Trophoblast cell (in vitro differentiated cells and primary cell): Measurements from ENCODE around the gene FOXC1.

Experiments
- DNase-seq, 2 donors: peaks; one replicate each; pipeline ENCODE4 v3.0.0-alpha.2; 2016
- H2AFZ ChIP-seq: 2 replicates; pipeline ENCODE4 v1.6.1; 2013; ENCODE audit warnings: low read length, moderate library complexity, mild to moderate bottlenecking; ENCODE audit not compliant: insufficient read depth, poor library complexity
- H2AK5ac ChIP-seq: 2 replicates; pipeline ENCODE4 v1.6.1; 2013; ENCODE audit warnings: mild to moderate bottlenecking, low read length
- H2BK120ac ChIP-seq: 2 replicates; pipeline ENCODE4 v1.6.1; 2013; ENCODE audit warnings: low read length, mild to moderate bottlenecking, moderate library complexity; ENCODE audit not compliant: insufficient read depth, poor library complexity
- H2BK12ac ChIP-seq: 2 replicates; pipeline ENCODE4 v1.6.1; 2013; ENCODE audit warnings: mild to moderate bottlenecking, low read length, moderate library complexity
- H2BK5ac ChIP-seq: 2 replicates; pipeline ENCODE4 v1.6.1; 2013; ENCODE audit warnings: low read length, low read depth, moderate library complexity, mild to moderate bottlenecking; ENCODE audit not compliant: poor library complexity
- H3K14ac ChIP-seq: 2 replicates; pipeline ENCODE4 v1.6.1; 2013; ENCODE audit warnings: mild to moderate bottlenecking, low read length
- H3K18ac ChIP-seq: 2 replicates; pipeline ENCODE4 v1.6.1; 2013; ENCODE audit warnings: mild to moderate bottlenecking, low read length
- H3K23ac ChIP-seq: 2 replicates; pipeline ENCODE4 v1.6.1; 2013; ENCODE audit warnings: low read length
- H3K27ac ChIP-seq: 2 replicates; pipeline ENCODE4 v1.5.1; 2013; ENCODE audit warnings: low read depth, mild to moderate bottlenecking, inconsistent platforms, low read length, moderate library complexity
- H3K27me3 ChIP-seq: 2 replicates; pipeline ENCODE4 v1.6.1; 2013; ENCODE audit warnings: inconsistent platforms, mild to moderate bottlenecking, low read length, moderate library complexity; ENCODE audit not compliant: insufficient read depth
- H3K36me3 ChIP-seq, 2 experiments: 1 replicate in 1 of 2; 2 replicates in 1 of 2; pipeline ENCODE4 v1.6.1; 2013; ENCODE audit warnings: low read length in 2 of 2, mild to moderate bottlenecking in 2 of 2, moderate library complexity in 1 of 2; ENCODE audit not compliant: insufficient read depth in 2 of 2, control insufficient read depth in 1 of 2
- H3K4ac ChIP-seq: 2 replicates; pipeline ENCODE4 v1.6.1; 2013; ENCODE audit warnings: low read depth, mild to moderate bottlenecking, low read length, moderate library complexity
- H3K4me1 ChIP-seq, 2 experiments: 1 replicate in 1 of 2; 2 replicates in 1 of 2; pipeline ENCODE4 v1.6.1; 2013; ENCODE audit warnings: low read length in 2 of 2, mild to moderate bottlenecking in 2 of 2, moderate library complexity in 1 of 2; ENCODE audit not compliant: insufficient read depth in 2 of 2, control insufficient read depth in 1 of 2
- H3K4me2 ChIP-seq: 2 replicates; pipeline ENCODE4 v1.6.1; 2013; ENCODE audit warnings: inconsistent platforms, mild to moderate bottlenecking, low read length, moderate library complexity
- H3K4me3 ChIP-seq: 2 replicates; pipeline ENCODE4 v1.5.1; 2013; ENCODE audit warnings: mild to moderate bottlenecking, low read depth, low read length, inconsistent platforms
- H3K79me1 ChIP-seq: one replicate; pipeline ENCODE4 v1.6.1; 2013; ENCODE audit warnings: low read length
- H3K79me2 ChIP-seq: 2 replicates; pipeline ENCODE4 v1.6.1; 2013; ENCODE audit warnings: low read length, mild to moderate bottlenecking; ENCODE audit not compliant: control insufficient read depth, insufficient read depth, poor library complexity
- H3K9ac ChIP-seq: 2 replicates; pipeline ENCODE4 v1.6.1; 2013; ENCODE audit warnings: mild to moderate bottlenecking, low read length
- H3K9me3 ChIP-seq: 2 replicates; pipeline ENCODE4 v1.6.1; 2013; ENCODE audit warnings: low read depth, mild to moderate bottlenecking, control low read depth, inconsistent platforms, low read length; ENCODE audit not compliant: insufficient read depth
- H4K12ac ChIP-seq: 2 replicates; pipeline ENCODE4 v1.6.1; 2013; ENCODE audit warnings: low read depth, mild to moderate bottlenecking, low read length, moderate library complexity
- H4K8ac ChIP-seq: 2 replicates; pipeline ENCODE4 v1.6.1; 2013; ENCODE audit warnings: low read depth, mild to moderate bottlenecking, low read length, moderate library complexity
- H4K91ac ChIP-seq: one replicate; pipeline ENCODE4 v1.6.1; 2013; ENCODE audit warnings: low read depth, mild to moderate bottlenecking, low read length, moderate library complexity
- WGBS: extraction: QIAGEN DNeasy Blood & Tissue Kit; methylation state at CpG from one replicate; pipeline ENCODE4 v1.1.7; 2013; ENCODE audit warnings: missing lambda C conversion rate; ENCODE audit not compliant: insufficient read length, insufficient coverage; ENCODE audit errors: extremely low coverage; 5-methylcytosine and 5-hydroxymethylcytosine counted together

Gene FOXC1

DNA sequence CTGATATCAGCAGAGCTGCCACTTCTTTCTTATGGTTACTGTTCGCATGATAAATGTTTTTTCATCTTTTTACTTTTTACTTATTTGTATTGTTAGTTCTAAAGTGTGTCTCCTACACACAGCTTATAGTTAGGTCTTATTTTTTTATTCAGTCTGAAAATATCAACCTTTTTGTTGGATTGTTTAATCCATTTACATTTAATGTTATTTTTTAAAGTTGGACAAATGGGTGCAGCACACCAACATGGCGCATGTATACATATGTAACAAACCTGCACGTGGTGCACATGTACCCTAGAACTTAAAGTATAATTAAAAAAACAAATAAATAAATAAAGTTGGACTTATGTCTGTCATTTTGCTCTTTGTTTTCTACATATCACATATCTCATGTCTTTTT lies 40.3 kb upstream of the FOXC1 start:
- Histone ChIP-seq H4K12ac (no peak overlapping the region), H2AFZ (no peak overlapping the region)
- WGBS: no CpG with 5 or more reads among the region's 3 CpGs

DNA sequence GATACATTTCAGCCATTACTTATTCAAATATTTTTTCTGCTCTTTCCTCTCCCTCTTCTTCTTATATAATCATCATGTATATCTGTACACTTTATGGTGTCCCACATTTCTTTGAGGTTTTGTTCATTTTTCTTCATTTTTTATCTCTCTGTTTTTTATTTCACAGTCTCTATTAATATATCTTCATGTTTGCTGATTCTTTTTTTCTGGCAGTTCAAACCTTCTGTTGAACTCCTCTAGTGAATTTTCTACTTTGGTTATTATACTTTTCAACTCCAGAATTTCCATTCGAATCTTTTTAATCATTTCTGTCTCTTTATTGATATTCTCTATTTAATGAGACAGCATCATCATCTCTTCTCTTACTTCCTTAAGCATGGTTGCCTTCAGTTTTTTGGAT lies 38.9 kb upstream of the FOXC1 start:
- Histone ChIP-seq H3K4ac (no peak overlapping the region), H3K4me1 (peaks cover 17% of the 10 kb centered on the region in 2 experiments), H3K36me3 (no peaks in the 10 kb centered on the region), H2AFZ (no peak overlapping the region), H3K4me3 (no peak overlapping the region), H3K27me3 (no peaks in the 10 kb centered on the region), H3K18ac (no peak overlapping the region), H3K14ac (no peak overlapping the region), H4K12ac (no peak overlapping the region), H4K91ac (no peak overlapping the region), H3K9ac (no peak overlapping the region), H2BK5ac (no peak overlapping the region), H4K8ac (no peak overlapping the region), H3K23ac (no peak overlapping the region), H2AK5ac (no peak overlapping the region), H3K79me2 (no peaks in the 10 kb centered on the region), H3K27ac (no peak overlapping the region), H2BK12ac (no peak overlapping the region), H3K4me2 (no peak overlapping the region), H3K79me1 (no peaks in the 10 kb centered on the region), H3K9me3 (no peaks in the 10 kb centered on the region), H2BK120ac (no peak overlapping the region)
- DNase-seq: no peak
- no CpG with 5 or more reads among the region's 1 CpG for WGBS

More for the DNA sequence above, 40.3 kb upstream of the FOXC1 start:
- H2AK5ac ChIP-seq: no peak overlapping the region
- no peak for DNase-seq
- no peak overlapping the region for H3K27ac ChIP-seq
- H3K9me3 ChIP-seq: no peaks in the 10 kb centered on the region
- H3K36me3 ChIP-seq: no peaks in the 10 kb centered on the region
- H3K14ac ChIP-seq: no peak overlapping the region
- H3K23ac ChIP-seq: no peak overlapping the region
- no peak overlapping the region for H2BK12ac ChIP-seq
- H3K4me2 ChIP-seq: no peak overlapping the region
- H3K18ac ChIP-seq: no peak overlapping the region
- no peaks in the 10 kb centered on the region for H3K79me1 ChIP-seq
- no peaks in the 10 kb centered on the region for H3K27me3 ChIP-seq
- H2BK120ac ChIP-seq: no peak overlapping the region
- no peak overlapping the region for H3K4me3 ChIP-seq
- H3K4me1 ChIP-seq: peaks cover 3 to 4% of the 10 kb centered on the region in 2 experiments
- H3K4ac ChIP-seq: no peak overlapping the region
- no peak overlapping the region for H4K8ac ChIP-seq
- H4K91ac ChIP-seq: no peak overlapping the region
- no peaks in the 10 kb centered on the region for H3K79me2 ChIP-seq
- no peak overlapping the region for H3K9ac ChIP-seq
- H2BK5ac ChIP-seq: no peak overlapping the region

DNA sequence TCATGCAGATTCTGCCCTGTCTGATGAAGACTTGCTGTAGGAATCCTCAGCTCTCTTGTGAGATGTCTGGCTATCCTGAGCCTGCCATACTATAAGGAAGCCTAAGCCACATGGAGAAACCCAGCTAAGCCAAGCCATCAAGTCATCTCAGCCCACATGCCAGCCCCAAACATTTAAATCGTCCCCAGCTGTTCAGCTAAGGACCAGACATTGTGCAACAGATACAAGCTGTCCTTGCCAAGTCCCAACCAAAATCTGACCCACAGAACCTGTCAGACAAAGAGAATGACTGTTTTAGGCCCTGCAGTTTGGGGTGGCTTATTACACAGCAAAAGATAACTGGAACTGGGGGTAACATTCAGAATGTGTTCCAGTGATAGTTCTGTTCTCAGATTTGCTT lies 36.8 kb upstream of the FOXC1 start:
- Histone ChIP-seq H4K91ac (no peak overlapping the region), H3K4me2 (no peak overlapping the region), H3K79me2 (no peaks in the 10 kb centered on the region), H3K27ac (no peak overlapping the region), H4K12ac (no peak overlapping the region), H2BK12ac (no peak overlapping the region), H3K23ac (no peak overlapping the region), H2AFZ (no peak overlapping the region), H3K4me1 (peaks cover 17% of the 10 kb centered on the region in 2 experiments), H3K79me1 (no peaks in the 10 kb centered on the region), H3K18ac (no peak overlapping the region), H3K9ac (no peak overlapping the region), H2BK120ac (no peak overlapping the region), H3K4me3 (no peak overlapping the region), H2AK5ac (no peak overlapping the region), H3K9me3 (no peaks in the 10 kb centered on the region), H2BK5ac (no peak overlapping the region), H3K4ac (no peak overlapping the region), H3K14ac (no peak overlapping the region), H4K8ac (no peak overlapping the region), H3K27me3 (no peaks in the 10 kb centered on the region), H3K36me3 (no peaks in the 10 kb centered on the region)
- no CpG with 5 or more reads among the region's 1 CpG for WGBS
- no peak for DNase-seq

DNA sequence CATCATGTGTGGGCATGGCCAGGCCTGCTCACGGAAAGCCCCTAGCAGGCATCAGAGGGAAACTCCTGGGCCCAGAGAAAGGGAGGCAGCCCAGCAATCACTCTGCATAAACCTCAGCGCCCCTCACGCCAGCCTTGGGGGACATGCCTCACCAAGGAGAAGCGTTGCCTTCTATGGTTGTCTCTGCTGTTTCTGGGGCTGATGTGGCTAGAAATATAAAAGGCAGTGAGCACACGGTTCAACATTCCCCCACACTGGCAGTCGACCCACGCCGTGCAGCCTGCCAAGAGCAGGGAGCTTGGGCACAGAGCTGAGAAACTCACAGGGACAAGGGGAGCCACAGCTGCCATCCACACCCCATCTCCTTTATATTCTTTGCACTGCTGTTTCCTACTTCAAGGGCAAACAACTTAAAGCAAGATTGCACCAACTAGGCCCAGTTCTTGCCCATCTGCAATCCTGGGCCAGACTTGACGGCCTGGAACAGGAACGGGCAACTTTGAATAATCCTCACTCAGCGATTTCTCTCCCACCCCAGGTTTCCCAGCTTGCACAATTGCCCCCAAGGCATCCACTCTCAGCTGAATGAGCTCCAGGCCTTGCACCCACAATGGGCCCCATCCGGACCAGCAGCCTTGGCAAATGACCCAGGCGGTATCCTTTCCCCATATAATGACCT lies 35.5 kb upstream of the FOXC1 start:
- Histone ChIP-seq H3K4ac (no peak overlapping the region), H3K14ac (no peak overlapping the region), H2BK5ac (no peak overlapping the region), H2AK5ac (no peak overlapping the region), H3K79me2 (no peaks in the 10 kb centered on the region), H4K8ac (no peak overlapping the region), H3K4me1 (peaks cover 17% of the 10 kb centered on the region in 2 experiments), H3K9ac (no peak overlapping the region), H3K27me3 (no peaks in the 10 kb centered on the region), H3K4me2 (no peak overlapping the region), H3K36me3 (no peaks in the 10 kb centered on the region), H2BK120ac (no peak overlapping the region), H3K79me1 (no peaks in the 10 kb centered on the region), H2AFZ (no peak overlapping the region), H3K4me3 (no peak overlapping the region), H3K9me3 (no peaks in the 10 kb centered on the region), H3K23ac (no peak overlapping the region), H3K18ac (no peak overlapping the region), H4K12ac (no peak overlapping the region), H2BK12ac (no peak overlapping the region), H3K27ac (no peak overlapping the region), H4K91ac (no peak overlapping the region)
- DNase-seq: no peak
- no CpG with 5 or more reads among the region's 13 CpGs for WGBS
